DLD1 (cell line): ENCODE results near the gene MED27.

Source experiments
- in situ Hi-C: cut with HindIII; loops from 2 replicates; pipeline ENCODE4 v1.10.0; 2017; ENCODE audit warnings: low sequenced_read_pairs

The MED27 gene

GRCh38 chr9:131971482-131972074 is 108.1 kb downstream of the MED27 start:
- in situ Hi-C loops, result no loop called here

- in situ Hi-C loops, result no loop called here
Measured at GRCh38 chr9:131969469-131969989, 110.1 kb downstream of the MED27 start.

DNA sequence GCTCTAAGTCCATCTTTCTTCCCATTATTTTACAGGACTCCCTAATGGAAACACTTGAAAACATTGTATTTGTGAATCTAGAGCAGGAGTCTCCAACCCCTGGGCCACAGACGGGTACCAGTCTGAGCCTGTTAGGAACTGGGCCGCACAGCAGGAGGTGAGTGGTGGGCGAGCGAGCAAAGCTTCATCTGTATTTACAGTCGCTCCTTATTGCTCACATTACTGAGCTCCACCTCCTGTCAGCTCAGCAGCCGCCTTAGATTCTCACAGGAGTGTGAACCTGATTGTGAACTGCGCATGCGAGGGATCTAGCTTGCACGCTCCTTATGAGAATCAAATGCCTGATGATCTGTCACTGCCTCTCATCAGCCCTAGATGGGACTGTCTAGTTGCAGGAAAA is 111.0 kb downstream of the MED27 start:
- in situ Hi-C loops, result no loop called here

GRCh38 chr9:131965841-131966240 is 113.8 kb downstream of the MED27 start:
- in situ Hi-C loops, result no loop called here

DNA sequence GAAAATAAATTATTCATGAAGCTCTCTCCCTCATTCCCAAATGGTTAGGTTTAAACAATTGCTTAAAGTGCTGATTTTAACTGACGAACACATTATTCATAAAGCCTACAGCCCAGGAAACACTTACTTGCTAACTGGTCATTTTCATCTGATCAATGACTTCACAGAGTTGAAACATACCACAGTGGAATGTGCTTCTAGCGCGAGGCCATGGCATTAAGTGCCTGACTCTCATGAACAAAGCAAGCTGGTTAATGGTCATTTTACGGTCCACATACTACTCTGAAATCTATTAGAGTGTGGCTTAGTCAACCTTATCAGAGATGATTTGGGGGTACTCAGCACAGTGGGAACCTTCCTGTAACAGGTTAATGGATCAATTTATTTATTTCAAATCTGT is 114.6 kb downstream of the MED27 start:
- in situ Hi-C loops, result no loop called here

GRCh38 chr9:131963072-131964030 is 116.3 kb downstream of the MED27 start:
- in situ Hi-C loops, result no loop called here

DNA sequence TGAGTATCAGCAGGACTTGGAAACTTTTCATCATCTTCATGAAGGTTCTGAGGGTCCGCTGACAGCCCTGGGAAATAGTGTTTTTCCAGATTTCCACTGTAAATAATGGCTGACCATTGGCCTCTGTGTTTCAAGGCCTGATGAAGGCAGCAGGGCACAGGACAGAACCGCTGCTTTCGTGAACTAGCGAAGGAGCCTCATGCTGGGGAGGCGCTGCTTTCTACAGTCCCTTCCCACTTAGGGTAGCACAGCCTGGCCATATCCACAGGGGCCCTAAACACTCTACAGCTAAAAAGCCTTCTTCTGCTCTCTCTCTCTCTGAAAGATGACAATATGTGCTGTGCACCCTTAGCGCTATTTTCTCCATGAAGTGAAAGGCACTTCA is 118.2 kb downstream of the MED27 start:
- in situ Hi-C loops, result no loop called here

DNA sequence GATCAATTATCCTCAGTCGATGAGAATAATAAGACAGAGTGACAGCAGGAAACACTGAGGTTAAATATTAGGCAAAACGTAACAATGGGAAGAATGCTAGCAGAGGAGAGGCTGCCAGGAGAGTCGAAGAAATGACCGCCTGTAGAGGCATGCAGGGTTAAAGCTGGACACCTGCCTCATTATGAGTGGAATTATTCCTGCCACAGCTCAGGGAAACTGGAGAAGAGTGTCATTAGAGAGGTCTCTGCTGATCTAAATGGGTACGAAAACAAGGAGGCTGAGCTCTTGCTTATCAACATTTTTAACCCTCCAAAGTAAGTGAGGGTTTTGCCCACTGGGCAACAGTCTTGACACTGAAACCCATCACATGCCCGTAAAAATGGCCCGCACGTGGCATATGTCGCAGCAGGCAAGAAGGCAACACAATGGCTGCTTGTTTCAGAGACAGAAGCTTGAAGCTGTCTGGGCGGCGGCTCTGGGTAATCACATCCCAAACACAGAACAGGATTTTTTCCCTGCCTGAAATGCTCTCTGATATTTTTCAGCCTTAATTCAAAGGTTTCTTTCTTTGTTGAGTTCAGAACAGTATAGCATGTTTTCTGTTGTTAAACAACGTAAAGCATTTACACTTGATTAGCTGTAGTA is 118.7 kb downstream of the MED27 start:
- in situ Hi-C loops, result no loop called here

DNA sequence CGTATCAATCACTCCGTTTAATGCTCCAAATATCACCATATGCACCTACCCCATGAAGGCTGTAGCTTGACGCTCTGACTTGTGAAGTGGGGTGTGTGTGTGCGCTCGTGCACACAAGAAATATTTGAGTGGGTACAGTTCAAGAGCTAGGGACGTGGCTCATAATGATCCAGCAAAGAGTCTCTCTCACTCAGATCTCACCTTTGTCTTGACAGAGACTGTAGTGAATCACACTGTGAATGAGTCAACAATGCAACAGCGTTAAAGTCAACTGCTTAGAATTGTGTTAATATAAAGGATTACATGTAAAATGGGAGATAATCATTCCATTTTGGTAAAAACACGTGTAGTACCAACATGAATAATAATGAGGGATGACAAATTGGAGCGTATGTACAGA is 119.4 kb downstream of the MED27 start:
- in situ Hi-C loops, result no loop called here

DNA sequence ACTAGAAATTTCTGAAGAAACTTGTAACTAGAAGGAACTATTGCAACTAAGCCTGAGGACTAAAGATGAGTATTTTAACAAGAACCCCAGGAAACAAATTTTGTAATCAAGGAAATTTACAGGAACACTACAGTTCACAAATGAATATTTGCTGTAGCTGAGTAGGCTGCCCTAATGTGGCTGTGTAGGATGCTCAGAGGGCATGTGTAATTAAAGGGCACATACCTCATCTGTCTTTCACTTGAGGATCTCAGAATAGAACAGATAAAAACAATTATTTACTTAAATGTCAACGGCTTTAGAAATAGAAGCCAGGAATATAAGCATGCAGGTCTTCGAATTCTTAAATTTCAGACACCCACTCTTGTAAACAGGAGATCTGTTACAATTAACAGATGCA is 119.8 kb downstream of the MED27 start:
- in situ Hi-C loops, result no loop called here

- in situ Hi-C loops, result no loop called here
Measured at GRCh38 chr9:131959056-131959455, 120.6 kb downstream of the MED27 start.

DNA sequence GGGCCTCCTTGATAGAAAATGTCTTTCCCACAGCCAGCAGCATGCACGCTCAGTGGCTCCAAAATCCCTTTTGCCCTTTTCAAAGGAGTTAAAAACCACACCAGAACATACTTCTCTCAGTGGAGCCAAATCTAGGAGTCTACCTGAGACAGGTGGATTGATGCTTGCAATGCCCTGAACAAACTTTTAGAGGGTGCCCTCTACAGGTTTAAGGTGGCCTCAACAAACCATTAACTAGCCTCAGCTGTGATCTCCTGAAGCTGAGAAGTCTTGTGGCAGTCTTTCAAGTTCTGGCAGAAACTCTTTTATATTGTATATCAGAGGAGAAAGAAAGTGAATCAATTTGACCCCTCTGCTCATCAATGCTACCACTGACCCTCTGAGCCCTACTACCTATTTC is 125.4 kb downstream of the MED27 start:
- in situ Hi-C loops, result no loop called here

GRCh38 chr9:131951905-131952304 is 127.8 kb downstream of the MED27 start:
- in situ Hi-C loops, result no loop called here

- in situ Hi-C loops, result no loop called here
Measured at GRCh38 chr9:131951155-131951554, 128.5 kb downstream of the MED27 start.

GRCh38 chr9:131950487-131950886 is 129.2 kb downstream of the MED27 start:
- in situ Hi-C loops, result no loop called here

DNA sequence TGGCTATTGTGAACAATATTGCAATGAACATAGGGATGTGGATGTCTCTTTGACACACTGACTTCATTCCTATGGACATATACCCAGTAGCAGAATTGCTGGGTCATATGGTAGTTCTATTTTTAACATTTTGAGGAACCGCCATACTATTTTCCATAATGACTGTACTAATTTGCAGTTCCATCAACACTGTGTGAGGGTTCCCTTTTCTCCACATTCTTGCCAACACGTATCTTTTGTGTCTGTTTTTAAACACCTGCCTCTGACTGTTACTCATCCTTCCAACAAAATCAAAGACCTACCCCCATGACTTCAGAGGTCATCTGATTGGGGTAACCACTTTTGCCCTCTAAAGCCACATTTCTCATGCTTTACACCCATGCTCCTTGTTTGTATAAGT is 133.5 kb downstream of the MED27 start:
- in situ Hi-C loops, result no loop called here

- in situ Hi-C loops, result no loop called here
Measured at GRCh38 chr9:131943351-131943841, 136.3 kb downstream of the MED27 start.

- in situ Hi-C loops, result no loop called here
Measured at GRCh38 chr9:131942146-131942720, 137.4 kb downstream of the MED27 start.

GRCh38 chr9:131937451-131937850 is 142.2 kb downstream of the MED27 start:
- in situ Hi-C loops, result no loop called here

DNA sequence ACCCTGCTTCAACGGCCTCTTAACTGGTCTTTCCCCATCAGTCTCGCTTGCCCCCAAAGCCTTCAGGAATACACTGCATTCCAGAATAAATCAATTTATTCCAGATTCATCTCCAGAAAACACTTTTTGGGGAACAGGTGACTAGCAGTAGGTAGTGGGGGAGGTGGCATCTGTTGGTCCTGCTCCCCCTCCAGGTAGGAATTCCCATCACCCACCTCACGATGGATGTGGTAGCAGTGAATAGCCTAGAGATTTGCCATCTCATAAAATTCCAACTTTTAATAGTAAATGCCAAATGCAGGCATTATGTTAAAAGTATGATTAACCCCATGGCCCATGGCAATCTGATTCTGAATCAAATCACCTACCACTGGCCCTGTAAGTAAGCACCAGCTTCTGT is 142.7 kb downstream of the MED27 start:
- in situ Hi-C loops, result no loop called here

GRCh38 chr9:131934673-131935072 is 145.0 kb downstream of the MED27 start:
- in situ Hi-C loops, result no loop called here
